Chondrocyte (in vitro differentiated cells): Measurements from ENCODE around the gene SLC35A1. TPM values are rescaled to one million over a fixed set of nuclear protein-coding genes. Genes with fewer than 3 reads are reported as not detected.

ENCODE experiments used
- DNase-seq: peaks from one replicate; pipeline ENCODE4 v3.0.0; 2021; ENCODE audit warnings: mixed read lengths, low spot score
- H3K27ac Mint-ChIP-seq: one replicate; pipeline ENCODE4 v1.8.0; 2021; ENCODE audit warnings: mild to moderate bottlenecking, moderate library complexity, mixed read lengths; ENCODE audit not compliant: unreplicated experiment
- H3K27me3 Mint-ChIP-seq: 2 replicates; pipeline ENCODE4 v1.8.0; 2021; ENCODE audit warnings: low read depth, mixed read lengths
- H3K36me3 Mint-ChIP-seq: 2 replicates; pipeline ENCODE4 v1.8.0; 2021; ENCODE audit warnings: low read depth, mixed read lengths
- H3K4me1 Mint-ChIP-seq: 2 replicates; pipeline ENCODE4 v1.8.0; 2021; ENCODE audit warnings: low read depth, mild to moderate bottlenecking, mixed read lengths
- H3K4me3 Mint-ChIP-seq: one replicate; pipeline ENCODE4 v1.8.0; 2021; ENCODE audit warnings: mild to moderate bottlenecking, moderate library complexity, mixed read lengths; ENCODE audit not compliant: unreplicated experiment
- H3K9me3 Mint-ChIP-seq: 2 replicates; pipeline ENCODE4 v1.8.0; 2021; ENCODE audit warnings: low read depth, mixed read lengths
- CTCF ChIP-seq: fragments of 200-600 bp; sonication (generic); IDR thresholded peaks from 2 replicates; pipeline ENCODE4 v1.5.0; 2021; ENCODE audit warnings: antibody characterized with exemption, mild to moderate bottlenecking, moderate library complexity
- total RNA-seq: library from RNA; stranded (reverse); gene quantifications from 3 replicates; pipeline ENCODE4 v1.2.1, GENCODE V29; 2021

The SLC35A1 gene
- total RNA-seq, 1 donor from 2014 or later: 16.8 TPM

GRCh38 chr6:87522686-87523085 is 49.9 kb downstream of the SLC35A1 start:
- Mint-ChIP-seq H3K9me3 (no peaks in the 10 kb centered on the region), H3K4me1 (no peaks in the 10 kb centered on the region), H3K36me3 (peaks cover 29% of the 10 kb centered on the region), H3K27me3 (no peaks in the 10 kb centered on the region), H3K27ac (no peak overlapping the region), H3K4me3 (no peak overlapping the region)
- TF ChIP-seq CTCF: no peak
- no peak for DNase-seq

GRCh38 chr6:87529221-87529620 is 56.4 kb downstream of the SLC35A1 start:
- no peak for DNase-seq
- Mint-ChIP-seq H3K9me3 (no peaks in the 10 kb centered on the region), H3K27me3 (no peaks in the 10 kb centered on the region), H3K27ac (no peak overlapping the region), H3K4me1 (no peaks in the 10 kb centered on the region), H3K4me3 (no peak overlapping the region), H3K36me3 (peaks cover 23% of the 10 kb centered on the region)
- TF ChIP-seq CTCF: no peak

- H3K27me3 Mint-ChIP-seq: no peaks in the 10 kb centered on the region
- no peak overlapping the region for H3K27ac Mint-ChIP-seq
- H3K4me3 Mint-ChIP-seq: no peak overlapping the region
- no peaks in the 10 kb centered on the region for H3K9me3 Mint-ChIP-seq
- peaks cover 5% of the 10 kb centered on the region for H3K4me1 Mint-ChIP-seq
- TF ChIP-seq CTCF: no peak
- DNase-seq: no peak
- H3K36me3 Mint-ChIP-seq: peaks cover 22% of the 10 kb centered on the region
Observed at GRCh38 chr6:87534377-87535047, 61.7 kb downstream of the SLC35A1 start.

- no peak for TF ChIP-seq CTCF
- no peak overlapping the region for H3K27ac Mint-ChIP-seq
- peaks cover 13% of the 10 kb centered on the region for H3K4me1 Mint-ChIP-seq
- no peak overlapping the region for H3K4me3 Mint-ChIP-seq
- H3K27me3 Mint-ChIP-seq: no peaks in the 10 kb centered on the region
- H3K36me3 Mint-ChIP-seq: peaks cover 26% of the 10 kb centered on the region
- DNase-seq: no peak
- H3K9me3 Mint-ChIP-seq: no peaks in the 10 kb centered on the region
Observed at GRCh38 chr6:87538510-87539260, 65.9 kb downstream of the SLC35A1 start.

- no peak overlapping the region for H3K27ac Mint-ChIP-seq
- H3K36me3 Mint-ChIP-seq: peaks cover 24% of the 10 kb centered on the region
- H3K27me3 Mint-ChIP-seq: no peaks in the 10 kb centered on the region
- no peak for TF ChIP-seq CTCF
- no peaks in the 10 kb centered on the region for H3K9me3 Mint-ChIP-seq
- no peak for DNase-seq
- H3K4me3 Mint-ChIP-seq: no peak overlapping the region
- H3K4me1 Mint-ChIP-seq: peaks cover 13% of the 10 kb centered on the region
Observed at GRCh38 chr6:87539554-87539953, 66.8 kb downstream of the SLC35A1 start.
